Vein endothelial cell (primary cell): ENCODE measurements around the gene TFCP2. TPM values are rescaled to one million over a fixed set of nuclear protein-coding genes. Genes with fewer than 3 reads are reported as not detected.

Experiments used
- small RNA-seq: library from RNA; depleted of rRNA; stranded (forward); fragments of <200 nt; gene quantifications from one replicate; pipeline ENCODE3, GENCODE V24; 2012
- total RNA-seq: library from RNA; depleted of rRNA; stranded (reverse); fragments of >200 nt; gene quantifications from 2 replicates; pipeline ENCODE4 v1.2.3, GENCODE V29; 2012

Gene TFCP2
- total RNA-seq = 6.5 and 10.1 TPM in 2 replicates

GRCh38 chr12:51172515-51173431, at the start of gene TFCP2:
Gene TFCP2, minus strand, starts transcription at chr12:51173135. Its CDS starts 713 bp downstream, at chr12:51172422.

GRCh38 chr12:51217968-51218606, 45.2 kb upstream of the TFCP2 start, which contains the start of gene POU6F1:
Gene POU6F1, minus strand, starts transcription at chr12:51218062. Its CDS starts 11,226 bp downstream, at chr12:51206836.

GRCh38 chr12:51083126-51083833, 89.7 kb downstream of the TFCP2 start, which contains the start of gene CSRNP2:
Gene CSRNP2, minus strand, starts transcription at chr12:51083596. Its CDS starts 7,035 bp downstream, at chr12:51076561.

GRCh38 chr12:51047655-51048540, 125.0 kb downstream of the TFCP2 start, which contains the start of gene LETMD1:
Gene LETMD1, plus strand, starts transcription at chr12:51048327. Its CDS starts 30 bp downstream, at chr12:51048357.

Small RNAs within 50 kb of the gene (small RNA-seq; reads per million reads assigned to genes)
- gene RF00019 (not detected), gene RNU6-199P (not detected)

Other genes with a start within 250 kb of the TFCP2 start
- not detected in 2 replicates for gene HIGD1C, start 220.6 kb downstream of the TFCP2 start, total RNA-seq
- 39.5 and 41.8 TPM in 2 replicates for gene SLC11A2, start 146.8 kb downstream of the TFCP2 start, total RNA-seq
- gene LETMD1, start 124.8 kb downstream of the TFCP2 start, total RNA-seq = 32.6 and 43.8 TPM in 2 replicates
- gene CSRNP2, start 89.5 kb downstream of the TFCP2 start, total RNA-seq = 34.0 and 34.3 TPM in 2 replicates
- 2.9 and 5.6 TPM in 2 replicates for gene POU6F1, start 44.9 kb upstream of the TFCP2 start, total RNA-seq
- gene DAZAP2, start 65.7 kb upstream of the TFCP2 start, total RNA-seq = 198 and 222 TPM in 2 replicates
- 13.4 and 18.6 TPM in 2 replicates for gene SMAGP, start 97.3 kb upstream of the TFCP2 start, total RNA-seq
- gene BIN2, start 151.0 kb upstream of the TFCP2 start, total RNA-seq = not detected in 2 replicates
- not detected in 2 replicates for gene CELA1, start 173.5 kb upstream of the TFCP2 start, total RNA-seq
- gene GALNT6, start 218.3 kb upstream of the TFCP2 start, total RNA-seq = 63.4 and 69.8 TPM in 2 replicates